ENCODE data around the gene AASDHPPT. TPM values are rescaled to one million over a fixed set of nuclear protein-coding genes. Genes with fewer than 3 reads are reported as not detected.
A peak's percentile ranks its signal among the peaks of the same experiment; 100 is the strongest.

The AASDHPPT gene
- 83.8 and 96.6 TPM in 2 replicates for total RNA-seq (2021)
- percentile 96 among the genes with signal in this experiment for Bru-seq, nascent RNA
- BruChase-seq, experiment 1, labeled RNA remaining after a 2-hour chase, result percentile 93 among the genes with signal in this experiment
- BruChase-seq, experiment 2, labeled RNA remaining after a 6-hour chase, result percentile 94 among the genes with signal in this experiment
- long read RNA-seq, transcript AASDHPPT-201 (6 exons, 2,955 nt), result major isoform, 331 of 347 reads
- long read RNA-seq, partial matches to known transcripts, result 5 of 347 reads
- long read RNA-seq, other reads (novel, unspliced or antisense), result 10 of 347 reads

GRCh38 chr11:106077609-106078455 lies at the start of gene AASDHPPT:
AASDHPPT (plus strand) TSS chr11:106077662; CDS start chr11:106077711, 49 bp downstream.
- TSS peak; percentile 53 for BruUV-seq (replicated peaks)
- Histone ChIP-seq H3K36me3 (ENCODE audit: insufficient read depth, low read length, poor library complexity, severe bottlenecking) (peaks cover 32% of the 10 kb centered on the region), H3K27me3 (replicated peaks; ENCODE audit: insufficient read depth, low read depth, low read length, poor library complexity) (no peaks in the 10 kb centered on the region), H3K9me3 (ENCODE audit: low read depth, low read length, poor library complexity, severe bottlenecking) (no peaks in the 10 kb centered on the region), H3K27ac (ENCODE audit: low read depth, low read length, poor library complexity, severe bottlenecking) (peak within 1 kb of the TSS; percentile 96), H3K4me3 (ENCODE audit: low read depth, low read length, poor library complexity, severe bottlenecking) (peak within 1 kb of the TSS; percentile 82), H3K4me1 (ENCODE audit: insufficient read depth, low read length, poor library complexity, severe bottlenecking) (peaks cover 17% of the 10 kb centered on the region)
- ChIA-PET POLR2A (ENCODE audit: low non-redundant PET) (interaction anchor here (0.9 kb wide), 1 partner anchor 881 kb away, joined by 3 read pairs; no protein-coding TSS in a partner anchor), CTCF (interaction anchor here (0.6 kb wide), 1 partner anchor 1305 kb away, joined by 4 read pairs; no protein-coding TSS in a partner anchor)
- TF ChIP-seq EZH2 (IDR thresholded peaks at IDR 0.05; ENCODE audit: borderline replicate concordance, low read depth, low read length, poor library complexity, severe bottlenecking) (no peak), CTCF (conservative IDR thresholded peaks at IDR 0.05; ENCODE audit: low read depth, low read length) (no peak)
- peak; percentile 67 for DNase-seq (ENCODE audit: low spot score)
- intact Hi-C loops (cut with micrococcal nuclease; ENCODE audit: unreplicated experiment), result no loop called here

GRCh38 chr11:106030609-106031008 lies 46.9 kb upstream of the AASDHPPT start:
- no peak overlapping the region for H3K4me3 ChIP-seq (ENCODE audit: low read depth, low read length, poor library complexity, severe bottlenecking)
- DNase-seq (ENCODE audit: low spot score), result no peak
- no peaks in the 10 kb centered on the region for H3K27me3 ChIP-seq (replicated peaks; ENCODE audit: insufficient read depth, low read depth, low read length, poor library complexity)
- no peak for TF ChIP-seq EZH2 (IDR thresholded peaks at IDR 0.05; ENCODE audit: borderline replicate concordance, low read depth, low read length, poor library complexity, severe bottlenecking)
- TF ChIP-seq CTCF (conservative IDR thresholded peaks at IDR 0.05; ENCODE audit: low read depth, low read length), result no peak
- no peaks in the 10 kb centered on the region for H3K9me3 ChIP-seq (ENCODE audit: low read depth, low read length, poor library complexity, severe bottlenecking)
- no TSS peak for BruUV-seq (replicated peaks)
- H3K36me3 ChIP-seq (ENCODE audit: insufficient read depth, low read length, poor library complexity, severe bottlenecking), result no peaks in the 10 kb centered on the region
- POLR2A ChIA-PET (ENCODE audit: low non-redundant PET), result no interaction called here
- intact Hi-C loops (cut with micrococcal nuclease; ENCODE audit: unreplicated experiment), result no loop called here
- CTCF ChIA-PET, result no interaction called here
- H3K27ac ChIP-seq (ENCODE audit: low read depth, low read length, poor library complexity, severe bottlenecking), result no peak overlapping the region
- no peaks in the 10 kb centered on the region for H3K4me1 ChIP-seq (ENCODE audit: insufficient read depth, low read length, poor library complexity, severe bottlenecking)

GRCh38 chr11:106031202-106031810 lies 46.2 kb upstream of the AASDHPPT start:
- no peaks in the 10 kb centered on the region for H3K9me3 ChIP-seq (ENCODE audit: low read depth, low read length, poor library complexity, severe bottlenecking)
- ChIA-PET CTCF (no interaction called here), POLR2A (ENCODE audit: low non-redundant PET) (no interaction called here)
- no peaks in the 10 kb centered on the region for H3K4me1 ChIP-seq (ENCODE audit: insufficient read depth, low read length, poor library complexity, severe bottlenecking)
- no peak for DNase-seq (ENCODE audit: low spot score)
- no peak overlapping the region for H3K4me3 ChIP-seq (ENCODE audit: low read depth, low read length, poor library complexity, severe bottlenecking)
- TF ChIP-seq EZH2 (IDR thresholded peaks at IDR 0.05; ENCODE audit: borderline replicate concordance, low read depth, low read length, poor library complexity, severe bottlenecking) (no peak), CTCF (conservative IDR thresholded peaks at IDR 0.05; ENCODE audit: low read depth, low read length) (no peak)
- intact Hi-C loops (cut with micrococcal nuclease; ENCODE audit: unreplicated experiment), result no loop called here
- H3K27me3 ChIP-seq (replicated peaks; ENCODE audit: insufficient read depth, low read depth, low read length, poor library complexity), result no peaks in the 10 kb centered on the region
- no peaks in the 10 kb centered on the region for H3K36me3 ChIP-seq (ENCODE audit: insufficient read depth, low read length, poor library complexity, severe bottlenecking)
- no peak overlapping the region for H3K27ac ChIP-seq (ENCODE audit: low read depth, low read length, poor library complexity, severe bottlenecking)
- BruUV-seq (replicated peaks), result no TSS peak
